DND-41 (cell line): ENCODE data around the gene ZNF367.

Source experiments
- ATAC-seq: fragments of 200-7000 bp; cut with Tn5 transposase; 3 replicates; pipeline ENCODE4 v1.9.1; 2021; ENCODE audit warnings: low read depth; ENCODE audit not compliant: insufficient read depth
- DNase-seq: peaks from one replicate; pipeline ENCODE4 v3.0.0-alpha.2; 2020
- H2AFZ ChIP-seq: 2 replicates; pipeline ENCODE4 v1.6.0; 2012; ENCODE audit warnings: low read depth, low read length
- H3K27ac ChIP-seq: 2 replicates; pipeline ENCODE4 v1.5.1; 2012; ENCODE audit warnings: low read length, inconsistent platforms
- H3K27me3 ChIP-seq: fragments of 200-600 bp; sonication (generic); 2 replicates; pipeline ENCODE4 v1.6.0; 2012; ENCODE audit warnings: low read length, mild to moderate bottlenecking, inconsistent platforms; ENCODE audit not compliant: insufficient read depth, poor library complexity
- H3K36me3 ChIP-seq: 2 replicates; pipeline ENCODE4 v1.5.1; 2012; ENCODE audit warnings: low read length, inconsistent platforms; ENCODE audit not compliant: insufficient read depth
- H3K4me1 ChIP-seq: 2 replicates; pipeline ENCODE4 v1.5.1; 2012; ENCODE audit warnings: mild to moderate bottlenecking, low read length; ENCODE audit not compliant: insufficient read depth
- H3K4me2 ChIP-seq: 2 replicates; pipeline ENCODE4 v1.6.0; 2012; ENCODE audit warnings: mild to moderate bottlenecking, moderate library complexity, low read length, inconsistent platforms; ENCODE audit not compliant: insufficient read depth
- H3K4me3 ChIP-seq, 2 experiments: fragments of 200-600 bp in 1 of 2; shearing (Covaris generic) in 1 of 2; 2 replicates each; pipeline ENCODE4 v1.5.1; 2012 to 2016; ENCODE audit warnings: inconsistent platforms in 2 of 2, low read length in 2 of 2, mild to moderate bottlenecking in 2 of 2, low read depth in 1 of 2, moderate library complexity in 1 of 2
- H3K79me2 ChIP-seq: 2 replicates; pipeline ENCODE4 v1.6.0; 2012; ENCODE audit warnings: low read length, inconsistent platforms; ENCODE audit not compliant: insufficient read depth
- H3K9ac ChIP-seq: 2 replicates; pipeline ENCODE4 v1.6.0; 2012; ENCODE audit warnings: low read depth, mild to moderate bottlenecking, inconsistent platforms, low read length, moderate library complexity
- H3K9me3 ChIP-seq: 2 replicates; pipeline ENCODE4 v1.5.1; 2012; ENCODE audit warnings: low read length, moderate library complexity, mild to moderate bottlenecking, inconsistent platforms; ENCODE audit not compliant: insufficient read depth, severe bottlenecking
- H4K20me1 ChIP-seq: 2 replicates; pipeline ENCODE4 v1.6.0; 2012; ENCODE audit warnings: low read length; ENCODE audit not compliant: insufficient read depth
- EZH2 ChIP-seq: IDR thresholded peaks from 3 replicates; pipeline ENCODE4 v1.6.1; 2012; ENCODE audit warnings: borderline replicate concordance, low read depth, mild to moderate bottlenecking, moderate library complexity, low read length, inconsistent platforms; ENCODE audit not compliant: severe bottlenecking
- TF ChIP-seq, protein P1 (sequence below): IDR thresholded peaks from 2 replicates; pipeline ENCODE4 v1.5.1; 2012; ENCODE audit warnings: borderline replicate concordance, low read length, moderate library complexity, mild to moderate bottlenecking; ENCODE audit not compliant: poor library complexity, severe bottlenecking; ENCODE audit errors: extremely low read depth

ZNF367 gene

DNA sequence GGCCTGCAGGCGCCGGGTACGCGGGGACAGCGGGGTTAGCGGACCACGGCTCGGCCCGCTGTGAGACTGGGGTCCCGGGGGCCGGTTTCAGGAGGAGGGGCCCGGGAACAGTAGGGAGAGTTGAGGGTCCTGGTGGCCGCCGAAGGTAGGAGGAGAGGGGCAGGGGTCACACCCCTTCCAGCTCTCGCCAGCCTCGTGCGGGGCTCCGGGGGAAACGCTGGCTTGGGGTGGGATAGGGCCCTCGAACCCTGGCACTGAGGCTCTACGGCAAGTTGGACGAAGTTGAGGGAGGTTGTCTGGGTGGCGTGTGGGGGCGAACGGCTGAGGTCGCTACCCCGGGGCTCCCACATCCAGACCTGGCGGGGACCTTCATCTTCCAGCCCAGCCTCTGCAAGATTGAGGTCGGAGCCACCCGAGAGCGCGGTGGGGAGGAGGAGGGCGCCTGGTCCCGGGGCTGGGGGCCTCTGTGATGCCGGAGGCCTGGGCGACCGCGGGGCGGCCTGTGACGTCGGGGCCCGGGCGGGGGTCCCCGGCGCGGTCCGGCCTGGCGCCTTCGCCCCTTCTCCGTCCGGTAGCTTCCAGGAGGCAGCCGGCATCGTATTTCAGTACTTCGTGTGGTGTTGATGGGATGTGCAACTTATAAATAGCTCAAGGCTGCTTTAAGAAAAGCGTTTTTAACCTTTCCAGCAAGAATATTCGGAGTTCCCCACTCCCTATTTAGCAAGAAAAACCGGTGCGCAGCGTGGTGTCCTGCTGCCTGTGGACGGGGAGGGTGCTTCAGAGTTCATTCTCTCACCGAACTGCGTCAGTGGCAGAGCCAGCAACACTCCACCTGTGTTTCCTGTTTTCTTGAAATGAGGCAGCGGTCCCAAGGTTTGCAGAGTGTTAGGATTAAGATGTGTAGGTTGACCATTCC lies 32.7 kb upstream of the ZNF367 start:
- Histone ChIP-seq H3K27ac (no peak overlapping the region), H4K20me1 (no peaks in the 10 kb centered on the region), H3K4me1 (peaks cover 21% of the 10 kb centered on the region), H3K9ac (peak overlapping the region; percentile 61; the same call in 1 of the 2 replicates), H3K9me3 (no peaks in the 10 kb centered on the region), H3K4me3 (peak overlapping the region in 1 of 2 experiments; percentile 74; a peak in 2 of 4 replicates), H3K36me3 (no peaks in the 10 kb centered on the region), H3K27me3 (no peaks in the 10 kb centered on the region), H3K4me2 (peak overlapping the region; percentile 98), H3K79me2 (no peaks in the 10 kb centered on the region), H2AFZ (peak overlapping the region; percentile 83)
- ATAC-seq (no peak), DNase-seq (no peak)
- TF ChIP-seq, protein P1, sequence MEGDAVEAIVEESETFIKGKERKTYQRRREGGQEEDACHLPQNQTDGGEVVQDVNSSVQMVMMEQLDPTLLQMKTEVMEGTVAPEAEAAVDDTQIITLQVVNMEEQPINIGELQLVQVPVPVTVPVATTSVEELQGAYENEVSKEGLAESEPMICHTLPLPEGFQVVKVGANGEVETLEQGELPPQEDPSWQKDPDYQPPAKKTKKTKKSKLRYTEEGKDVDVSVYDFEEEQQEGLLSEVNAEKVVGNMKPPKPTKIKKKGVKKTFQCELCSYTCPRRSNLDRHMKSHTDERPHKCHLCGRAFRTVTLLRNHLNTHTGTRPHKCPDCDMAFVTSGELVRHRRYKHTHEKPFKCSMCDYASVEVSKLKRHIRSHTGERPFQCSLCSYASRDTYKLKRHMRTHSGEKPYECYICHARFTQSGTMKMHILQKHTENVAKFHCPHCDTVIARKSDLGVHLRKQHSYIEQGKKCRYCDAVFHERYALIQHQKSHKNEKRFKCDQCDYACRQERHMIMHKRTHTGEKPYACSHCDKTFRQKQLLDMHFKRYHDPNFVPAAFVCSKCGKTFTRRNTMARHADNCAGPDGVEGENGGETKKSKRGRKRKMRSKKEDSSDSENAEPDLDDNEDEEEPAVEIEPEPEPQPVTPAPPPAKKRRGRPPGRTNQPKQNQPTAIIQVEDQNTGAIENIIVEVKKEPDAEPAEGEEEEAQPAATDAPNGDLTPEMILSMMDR: no peak
- no peak for TF ChIP-seq EZH2

DNA sequence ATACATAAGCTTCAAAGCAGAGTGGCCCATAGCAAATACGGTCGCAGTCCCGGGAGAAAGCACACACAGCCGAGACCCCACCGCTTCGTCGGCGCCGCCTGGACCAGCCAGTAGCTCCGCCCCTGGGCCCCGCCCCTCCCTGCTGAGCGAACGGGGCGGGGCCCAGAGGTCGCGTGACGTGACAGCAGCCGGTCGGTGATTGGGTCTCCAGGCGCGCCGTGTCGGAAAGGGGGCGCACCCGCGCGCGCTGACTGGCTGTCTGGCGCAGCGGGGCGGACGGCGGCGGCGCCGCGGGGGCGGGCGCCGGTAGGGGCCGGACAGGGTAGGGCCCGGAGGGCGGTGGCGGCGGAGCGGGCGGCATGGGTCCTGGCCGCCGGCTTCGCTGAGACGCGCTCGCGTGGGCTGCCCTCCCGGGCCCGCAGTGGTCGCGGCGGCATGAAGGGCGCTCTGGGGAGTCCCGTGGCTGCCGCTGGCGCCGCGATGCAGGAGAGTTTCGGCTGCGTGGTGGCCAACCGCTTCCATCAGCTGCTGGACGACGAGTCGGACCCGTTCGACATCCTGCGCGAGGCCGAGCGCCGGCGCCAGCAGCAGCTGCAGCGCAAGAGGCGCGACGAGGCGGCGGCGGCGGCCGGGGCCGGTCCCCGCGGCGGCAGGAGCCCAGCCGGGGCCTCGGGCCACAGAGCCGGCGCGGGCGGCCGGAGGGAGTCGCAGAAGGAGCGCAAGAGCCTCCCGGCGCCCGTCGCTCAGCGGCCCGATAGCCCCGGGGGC lies 31.9 kb upstream of the ZNF367 start, which contains the start of gene HABP4:
TSS of gene HABP4 (plus strand) at position 325 of the 768 bp plus-strand sequence. CDS start at position 436, 111 bp downstream.
- Histone ChIP-seq H3K4me2 (peak within 1 kb of the TSS; percentile 98), H4K20me1 (no peaks in the 10 kb centered on the region), H3K4me1 (peaks cover 21% of the 10 kb centered on the region), H3K27me3 (no peaks in the 10 kb centered on the region), H3K4me3 (peak within 1 kb of the TSS; percentile 29 to 74; a peak in 3 of 4 replicates), H3K9me3 (no peaks in the 10 kb centered on the region), H3K36me3 (no peaks in the 10 kb centered on the region), H3K27ac (peak within 1 kb of the TSS; percentile 44; the same call in 1 of the 2 replicates), H3K9ac (peak within 1 kb of the TSS; percentile 61), H3K79me2 (no peaks in the 10 kb centered on the region), H2AFZ (peak within 1 kb of the TSS; percentile 94)
- ATAC-seq (peak; percentile 97), DNase-seq (peak; percentile 91)
- no peak for TF ChIP-seq EZH2
- TF ChIP-seq, protein P1: no peak

DNA sequence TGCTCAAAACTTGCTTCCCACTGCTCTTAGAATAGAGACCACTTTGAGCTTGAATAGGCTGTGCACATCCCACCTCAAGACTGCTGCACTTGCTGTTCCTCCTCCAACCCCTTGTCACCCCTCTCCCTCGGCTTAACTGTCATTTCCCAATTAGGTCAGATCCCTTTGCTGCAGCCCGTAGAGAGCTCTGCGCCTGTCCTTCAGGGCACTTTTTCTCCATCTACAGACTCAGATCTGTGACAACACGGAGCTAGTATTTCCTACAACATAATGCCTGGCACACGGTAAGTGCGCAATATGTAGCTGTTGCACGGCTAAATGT lies 31.3 kb upstream of the ZNF367 start:
- Histone ChIP-seq H3K4me3 (peak overlapping the region; percentile 29 to 74; a peak in 3 of 4 replicates), H3K9ac (peak overlapping the region; percentile 49), H3K4me2 (peak overlapping the region; percentile 98), H3K27me3 (no peaks in the 10 kb centered on the region), H3K36me3 (no peaks in the 10 kb centered on the region), H2AFZ (peak overlapping the region; percentile 94), H3K27ac (no peak overlapping the region), H3K9me3 (no peaks in the 10 kb centered on the region), H3K4me1 (peaks cover 21% of the 10 kb centered on the region), H4K20me1 (no peaks in the 10 kb centered on the region), H3K79me2 (no peaks in the 10 kb centered on the region)
- no peak for DNase-seq
- TF ChIP-seq EZH2: no peak
- TF ChIP-seq, protein P1: no peak
- ATAC-seq: peak; percentile 37; the same call in 2 of the 3 replicates
